ENCODE data around the gene SNAPIN. TPM values are rescaled to one million over a fixed set of nuclear protein-coding genes. Genes with fewer than 3 reads are reported as not detected.

The SNAPIN gene
- total RNA-seq: 10 to 100 TPM; 47.8 to 71.9 (median 63.3) TPM

GRCh38 chr1:153658400-153659174 is at the start of gene SNAPIN:
SNAPIN (plus strand) TSS chr1:153658703; CDS start chr1:153658744, 41 bp downstream.
- Histone ChIP-seq H3K9me3 (no peaks in the 10 kb centered on the region), H3K36me3 (peaks cover 23 to 39% (median 33%) of the 10 kb centered on the region in 4 donors), H3K27me3 (no peaks in the 10 kb centered on the region), H3K4me3 (peak within 1 kb of the TSS; percentile 66 to 81 (median 70)), H3K27ac (replicated peaks in 1 of 4) (peak within 1 kb of the TSS; percentile 87 to 97 (median 92)), H3K4me1 (peaks cover 10 to 19% (median 13%) of the 10 kb centered on the region in 4 donors)
- WGBS: 4% methylated on average over 29 of the region's 53 CpGs
- peak; percentile 86 to 88 for TF ChIP-seq POLR2AphosphoS5 (IDR thresholded peaks at IDR 0.05)
- TF ChIP-seq CTCF (IDR thresholded peaks at IDR 0.05): peak; percentile 5 to 39 (median 8)
- no peak for TF ChIP-seq POLR2A (IDR thresholded peaks at IDR 0.05; ENCODE audit: low read depth)
- peak; percentile 98 for DNase-seq (ENCODE audit: extremely low spot score)
- intact Hi-C loops (cut with DNase I): loop anchor here (10.0 kb wide), 1 partner anchor 84 kb away; no protein-coding TSS in a partner anchor

GRCh38 chr1:153608742-153609584 is 49.5 kb upstream of the SNAPIN start:
- WGBS: 73% methylated on average over 15 of the region's 19 CpGs
- H3K4me3 ChIP-seq: peak overlapping the region; percentile 44 to 54 (median 46)
- intact Hi-C loops (cut with DNase I): no loop called here
- DNase-seq (ENCODE audit: extremely low spot score): no peak
- H3K27ac ChIP-seq (replicated peaks in 1 of 4): peak overlapping the region; percentile 76 to 86 (median 84)
- no peaks in the 10 kb centered on the region for H3K9me3 ChIP-seq
- no peaks in the 10 kb centered on the region for H3K27me3 ChIP-seq
- TF ChIP-seq POLR2A (IDR thresholded peaks at IDR 0.05; ENCODE audit: low read depth) (peak; percentile 35), POLR2AphosphoS5 (IDR thresholded peaks at IDR 0.05) (peak; percentile 81 to 90), EP300 (IDR thresholded peaks at IDR 0.05) (no peak)
- H3K4me1 ChIP-seq: peaks cover 37 to 65% (median 54%) of the 10 kb centered on the region in 4 donors
- peaks cover 6 to 36% (median 27%) of the 10 kb centered on the region in 4 donors for H3K36me3 ChIP-seq

- Histone ChIP-seq H3K27ac (replicated peaks in 1 of 4) (peak overlapping the region; percentile 76 to 86 (median 84)), H3K9me3 (no peaks in the 10 kb centered on the region), H3K4me3 (peak overlapping the region; percentile 44 to 54 (median 46)), H3K27me3 (no peaks in the 10 kb centered on the region), H3K4me1 (peaks cover 37 to 65% (median 54%) of the 10 kb centered on the region in 4 donors), H3K36me3 (peaks cover 6 to 34% (median 27%) of the 10 kb centered on the region in 4 donors)
- 76% methylated on average over 6 of the region's 6 CpGs for WGBS
- no peak for DNase-seq (ENCODE audit: extremely low spot score)
- intact Hi-C loops (cut with DNase I): no loop called here
- TF ChIP-seq POLR2A (IDR thresholded peaks at IDR 0.05; ENCODE audit: low read depth) (no peak), EP300 (IDR thresholded peaks at IDR 0.05) (no peak), CTCF (IDR thresholded peaks at IDR 0.05) (no peak), POLR2AphosphoS5 (IDR thresholded peaks at IDR 0.05) (no peak)
These were observed 49.0 kb upstream of the SNAPIN start for GRCh38 chr1:153609585-153609907.

GRCh38 chr1:153610334-153610733 is 48.2 kb upstream of the SNAPIN start:
- Histone ChIP-seq H3K27me3 (no peaks in the 10 kb centered on the region), H3K4me1 (peaks cover 37 to 65% (median 54%) of the 10 kb centered on the region in 4 donors), H3K27ac (replicated peaks in 1 of 4) (peak overlapping the region; percentile 76 to 86 (median 84)), H3K9me3 (no peaks in the 10 kb centered on the region), H3K4me3 (peak overlapping the region; percentile 12 to 72 (median 66)), H3K36me3 (peaks cover 6 to 28% (median 25%) of the 10 kb centered on the region in 4 donors)
- intact Hi-C loops (cut with DNase I): loop anchor here (5.0 kb wide), 1 partner anchor 98 kb away; no protein-coding TSS in a partner anchor
- 72% methylated on average over 4 of the region's 4 CpGs for WGBS
- no peak for TF ChIP-seq CTCF (IDR thresholded peaks at IDR 0.05)
- TF ChIP-seq POLR2AphosphoS5 (IDR thresholded peaks at IDR 0.05): no peak
- no peak for TF ChIP-seq EP300 (IDR thresholded peaks at IDR 0.05)
- TF ChIP-seq POLR2A (IDR thresholded peaks at IDR 0.05; ENCODE audit: low read depth): no peak
- no peak for DNase-seq (ENCODE audit: extremely low spot score)
